ENCODE results near the gene FAAP24.
"Not testable (repeated sequence)": the region's sequence is repeated elsewhere in the genome, so short reads cannot be mapped to it uniquely, and the experiment has no call there.

Gene FAAP24

DNA sequence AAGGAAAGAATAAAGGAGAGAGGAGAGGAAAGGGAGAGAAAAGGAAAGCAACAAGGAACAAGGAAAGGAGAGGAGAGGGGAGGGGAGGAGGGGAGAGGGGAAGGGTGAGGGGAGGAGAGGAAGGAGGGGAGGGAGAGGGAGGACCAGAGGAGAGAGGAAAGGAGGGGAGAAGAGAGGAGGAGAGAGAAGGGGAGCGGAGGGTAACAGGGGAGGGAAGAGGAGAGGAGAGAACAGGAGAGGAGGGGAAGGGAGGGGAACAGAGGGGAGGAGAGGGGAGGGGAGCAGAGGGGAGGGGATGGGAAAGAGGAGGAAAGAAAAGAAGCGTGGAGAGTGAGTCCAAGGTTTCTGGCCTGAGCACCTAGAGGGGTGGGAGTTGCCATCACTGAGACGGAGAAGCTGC, 26.7 kb downstream of the FAAP24 start:
- no peak for DNase-seq (ENCODE audit: low read depth in 3 of 3)

DNA sequence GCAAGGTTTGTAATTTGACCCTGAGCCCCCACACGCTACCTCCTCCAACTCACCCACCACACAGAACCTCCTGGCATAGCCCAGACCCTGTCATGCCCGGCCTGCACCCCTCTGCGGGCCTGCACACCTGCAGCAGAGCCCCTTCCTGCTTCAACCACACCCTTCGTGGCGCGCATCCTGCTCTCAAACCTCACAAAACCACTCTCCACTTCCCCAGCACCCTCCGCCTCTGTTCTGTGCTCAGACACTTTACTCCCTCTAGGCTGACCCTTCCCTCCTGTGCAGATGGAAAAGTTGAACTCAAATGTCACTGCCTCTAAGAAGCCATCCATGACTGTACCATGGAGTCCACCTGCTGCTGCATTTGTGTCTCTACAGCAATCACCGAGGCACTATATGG, 28.5 kb downstream of the FAAP24 start:
- no peak for DNase-seq (ENCODE audit: low read depth in 3 of 3)

DNA sequence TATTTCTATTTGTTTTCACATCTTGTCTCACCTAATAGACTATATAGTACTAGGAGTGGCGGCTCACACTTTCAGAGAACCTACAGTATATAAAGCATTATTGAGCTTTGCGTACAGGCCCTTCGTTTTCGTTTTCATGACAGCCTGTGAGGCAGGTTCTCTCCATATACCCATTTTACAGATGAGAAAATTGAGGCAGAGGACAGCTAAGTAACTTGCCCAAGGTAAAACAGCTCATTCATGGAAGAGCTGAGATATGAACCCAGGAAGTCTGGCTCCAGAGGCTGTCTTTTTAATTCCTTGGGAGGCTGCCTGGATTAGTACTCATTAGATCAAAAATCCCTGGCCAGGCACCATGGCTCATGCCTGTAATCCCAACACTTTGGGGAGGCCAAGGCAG, 28.9 kb downstream of the FAAP24 start:
- DNase-seq (ENCODE audit: low read depth in 3 of 3), result no peak

DNA sequence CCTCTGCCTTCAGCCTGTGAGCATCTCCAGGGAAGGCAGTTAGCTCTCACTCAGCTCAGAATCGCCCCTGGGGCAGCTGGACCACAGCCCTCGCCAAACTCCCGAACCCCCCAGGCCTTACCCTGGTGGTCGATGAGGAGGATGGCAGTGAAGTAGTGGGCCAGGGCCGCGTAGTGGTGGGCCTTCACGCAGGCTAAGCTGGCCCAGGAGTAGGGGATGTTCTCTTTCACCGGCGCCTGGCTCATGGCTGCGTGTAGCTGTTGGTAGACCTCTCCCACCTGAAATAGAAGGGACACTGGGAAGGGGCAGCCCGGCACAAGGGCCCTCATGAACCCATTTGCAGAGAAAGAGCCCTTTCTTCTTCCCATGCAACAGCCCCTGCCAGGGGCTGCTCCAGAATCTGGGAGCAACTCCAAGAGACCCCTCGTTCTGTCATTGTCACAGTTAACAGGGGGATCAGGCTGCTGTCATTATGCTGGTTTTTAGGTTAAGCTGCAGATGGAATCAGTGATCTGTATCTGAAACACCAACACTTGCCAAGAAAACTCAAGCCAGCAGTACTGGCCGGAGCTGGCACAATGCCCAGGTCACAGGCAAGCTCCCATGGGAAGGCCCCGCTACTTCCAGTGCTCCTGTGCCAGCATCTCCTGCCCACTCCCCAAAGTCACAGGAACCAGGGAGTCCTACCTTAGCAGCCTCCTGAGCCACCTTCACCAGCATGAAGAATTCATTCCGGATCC, 30.3 kb downstream of the FAAP24 start:
- DNase-seq (ENCODE audit: low read depth in 3 of 3), result not testable (repeated sequence)

DNA sequence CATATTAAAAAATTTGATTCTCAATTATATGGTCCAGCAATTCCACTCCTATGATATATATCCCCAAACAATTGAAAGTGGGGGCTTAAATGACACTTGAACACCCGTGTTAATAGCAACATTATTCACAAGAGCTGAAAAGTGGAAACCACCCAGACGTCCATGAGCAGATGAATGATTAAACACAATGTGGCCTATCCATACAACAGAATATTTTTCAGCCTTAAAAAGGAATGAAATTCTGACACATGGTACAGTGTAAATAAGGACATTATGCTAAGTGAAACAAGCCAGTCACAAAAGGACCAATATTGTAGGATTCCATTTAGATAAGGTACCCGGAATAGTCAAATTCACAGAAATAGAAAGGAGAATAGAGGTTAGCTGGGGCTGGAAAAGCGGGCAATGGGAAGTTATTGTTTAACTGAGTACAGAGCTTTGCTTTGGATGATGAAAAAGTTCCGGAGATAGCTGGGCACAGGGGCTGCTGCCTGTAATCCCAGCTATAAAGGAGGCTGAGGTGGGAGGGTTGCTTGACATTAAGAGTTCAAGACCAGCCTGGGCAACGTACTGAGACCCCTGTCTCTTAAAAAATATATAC, 31.5 kb downstream of the FAAP24 start:
- DNase-seq (ENCODE audit: low read depth in 3 of 3), result not testable (repeated sequence)

DNA sequence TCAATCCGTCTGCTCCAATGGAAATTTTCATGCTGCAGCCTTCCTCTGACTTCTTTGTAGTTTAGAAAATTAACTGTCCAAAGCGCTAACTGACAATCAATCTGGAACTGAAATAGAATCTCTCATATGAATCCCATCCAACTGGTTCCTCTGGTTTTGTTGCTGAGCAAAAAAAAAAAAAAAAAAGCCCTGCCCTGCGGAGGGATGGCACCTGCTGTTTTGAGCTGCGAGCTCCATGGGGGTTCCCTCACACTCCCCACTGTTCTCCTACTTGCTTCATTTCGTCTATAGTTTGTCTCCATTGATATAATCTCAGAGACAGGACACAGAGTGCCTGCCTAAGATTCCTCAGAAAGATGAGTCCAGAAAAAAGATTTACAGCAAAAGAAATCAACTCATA, 33.4 kb downstream of the FAAP24 start:
- no peak for DNase-seq (ENCODE audit: low read depth in 3 of 3)

DNA sequence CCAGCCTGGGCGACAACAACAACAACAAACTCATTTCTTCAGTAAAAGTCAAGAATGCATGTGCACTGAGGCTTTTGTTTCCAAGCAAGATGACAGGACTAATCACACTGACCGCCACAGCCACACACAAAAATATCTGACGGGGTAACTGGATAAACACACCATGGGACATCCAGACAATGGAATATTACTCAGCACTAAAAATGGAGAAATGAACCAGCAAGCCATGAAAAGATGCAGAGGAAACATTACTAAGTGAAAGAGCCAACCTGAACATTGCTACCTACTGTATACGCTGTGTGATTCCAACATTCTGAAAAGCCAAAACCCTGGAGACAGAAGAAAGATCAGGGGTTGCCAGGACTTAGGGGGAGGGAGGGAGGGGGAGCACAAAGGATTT, 36.7 kb downstream of the FAAP24 start:
- DNase-seq (ENCODE audit: low read depth in 3 of 3), result no peak

DNA sequence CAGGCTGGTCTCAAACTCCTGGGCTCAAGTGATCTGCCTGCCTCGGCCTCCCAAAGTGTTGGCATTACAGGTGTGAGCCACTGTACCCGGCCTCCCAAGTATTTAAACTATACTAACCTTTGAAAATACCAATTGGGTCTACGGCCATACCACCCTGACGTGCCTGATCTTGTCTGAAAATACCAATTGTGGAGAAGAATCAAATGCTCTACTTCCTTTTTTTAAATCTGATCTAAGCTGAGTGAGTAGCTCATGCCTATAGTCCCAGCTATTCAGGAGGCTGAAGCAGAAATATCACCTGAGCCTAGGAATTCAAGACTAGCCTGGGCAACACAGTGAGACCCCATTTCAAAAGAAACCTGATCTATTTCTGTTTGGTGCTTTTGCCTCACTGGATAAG, 38.8 kb downstream of the FAAP24 start:
- not testable (repeated sequence) for DNase-seq (ENCODE audit: low read depth in 3 of 3)

DNA sequence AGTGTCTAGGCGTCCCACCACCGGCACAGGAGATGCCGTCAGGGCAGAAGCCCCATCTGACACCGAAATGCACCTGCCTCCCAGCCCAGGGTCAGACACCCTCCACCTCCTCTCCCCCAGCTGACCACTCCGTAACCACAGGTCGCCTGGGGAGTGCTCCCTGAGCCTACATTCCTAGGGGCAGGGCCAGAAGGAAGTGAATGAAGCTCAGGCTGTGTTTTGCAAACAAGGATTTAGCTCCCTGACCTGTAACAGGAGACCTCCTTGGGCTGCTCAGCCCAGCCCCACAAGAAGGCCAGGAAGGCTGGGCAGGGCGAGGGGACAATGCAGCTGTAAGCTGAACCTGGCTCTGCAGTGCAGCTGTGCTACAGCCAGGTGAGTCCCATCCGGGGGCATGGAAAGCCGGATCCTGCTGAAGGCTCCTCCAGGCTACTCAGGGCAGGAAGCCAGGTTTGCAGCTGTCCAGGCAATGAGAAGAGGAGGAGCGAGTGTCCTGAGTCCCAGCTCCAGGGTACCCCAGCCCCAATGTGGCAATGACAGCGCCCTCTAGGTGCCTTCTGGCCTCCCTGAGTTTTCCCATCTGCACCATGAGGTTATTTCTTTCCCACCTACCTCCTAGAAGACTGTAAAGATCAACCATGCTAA, 50.6 kb downstream of the FAAP24 start:
- DNase-seq (ENCODE audit: low read depth in 3 of 3), result no peak

DNA sequence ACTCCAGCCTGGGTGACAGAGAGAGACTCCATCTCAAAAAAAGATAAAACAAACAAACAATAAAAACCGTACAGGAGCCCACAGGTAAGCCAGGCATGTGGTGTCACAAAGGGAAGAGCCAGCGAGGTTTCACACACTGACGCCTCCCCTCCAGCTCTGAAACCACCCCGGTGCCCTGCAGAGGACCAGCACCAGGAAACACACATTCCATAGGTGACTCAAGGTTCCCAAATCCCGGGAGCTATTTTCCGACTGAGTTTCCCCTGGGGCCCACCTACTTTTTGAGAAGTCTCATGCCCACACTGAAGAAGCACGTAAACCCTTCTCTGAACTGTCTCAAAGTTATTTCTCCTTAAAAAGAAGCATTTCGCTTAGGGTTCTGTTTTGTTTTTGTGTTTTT, 52.4 kb downstream of the FAAP24 start:
- DNase-seq (ENCODE audit: low read depth in 3 of 3), result no peak

DNA sequence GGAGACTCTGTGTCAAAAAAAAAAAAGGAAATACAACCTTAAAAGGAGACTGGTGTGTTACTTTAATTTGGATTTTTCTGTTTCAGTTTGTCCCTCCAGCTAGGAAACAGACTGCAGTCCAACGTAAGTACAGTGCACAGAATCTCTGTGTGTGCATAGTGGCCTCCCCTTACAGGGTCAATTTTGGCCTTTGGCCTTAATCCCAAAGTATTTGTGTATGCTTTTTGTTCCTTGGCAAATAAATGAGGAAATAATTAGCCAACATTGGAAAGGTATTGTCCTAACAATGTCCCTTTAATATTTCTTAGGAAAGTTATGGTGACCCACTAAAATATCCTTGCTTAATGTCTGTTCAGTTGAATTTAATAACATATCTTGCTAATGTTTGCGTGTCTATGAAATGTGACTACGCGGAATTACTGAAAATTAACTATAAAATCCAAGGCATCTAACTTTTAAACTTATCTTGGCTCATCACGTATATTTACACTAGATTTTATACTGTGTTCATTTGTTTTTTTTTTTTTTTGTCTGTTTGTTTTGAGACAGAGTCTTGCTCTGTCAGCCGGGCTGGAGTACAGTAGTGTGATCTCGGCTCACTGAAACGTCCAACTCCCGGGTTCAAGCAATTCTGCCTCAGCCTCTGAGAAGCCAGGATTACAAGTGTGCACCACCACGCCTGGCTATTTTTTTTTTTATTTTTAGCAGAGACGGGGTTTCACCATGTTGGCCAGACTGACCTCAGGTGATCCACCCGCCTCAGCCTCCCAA, 53.6 kb downstream of the FAAP24 start:
- DNase-seq (ENCODE audit: low read depth in 3 of 3), result not testable (repeated sequence)

DNA sequence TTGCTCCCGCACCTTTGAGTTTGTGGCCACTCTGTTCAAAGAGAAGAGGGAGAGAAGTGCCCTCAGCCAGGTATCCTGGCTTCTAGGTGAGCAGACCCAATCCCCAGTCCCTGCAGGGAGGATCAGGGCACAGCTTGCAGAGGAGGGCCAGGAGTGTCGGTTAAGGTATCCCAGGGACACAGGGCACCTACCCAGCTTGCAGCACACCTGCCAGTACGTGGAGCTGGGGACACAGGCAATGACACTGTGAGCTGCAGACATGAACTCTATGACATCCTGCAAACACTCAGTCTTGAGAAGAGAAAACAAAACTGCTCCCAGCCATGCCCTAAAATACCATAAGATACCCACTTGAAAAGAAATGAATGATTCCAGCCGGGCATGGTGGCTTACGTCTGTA, 54.6 kb downstream of the FAAP24 start:
- DNase-seq (ENCODE audit: low read depth in 3 of 3), result not testable (repeated sequence)
